ENCODE results near the gene PKP3. TPM values are rescaled to one million over a fixed set of nuclear protein-coding genes. Genes with fewer than 3 reads are reported as not detected.

PKP3 gene
- polyA plus RNA-seq, 1 donor, result 71.6 TPM

DNA sequence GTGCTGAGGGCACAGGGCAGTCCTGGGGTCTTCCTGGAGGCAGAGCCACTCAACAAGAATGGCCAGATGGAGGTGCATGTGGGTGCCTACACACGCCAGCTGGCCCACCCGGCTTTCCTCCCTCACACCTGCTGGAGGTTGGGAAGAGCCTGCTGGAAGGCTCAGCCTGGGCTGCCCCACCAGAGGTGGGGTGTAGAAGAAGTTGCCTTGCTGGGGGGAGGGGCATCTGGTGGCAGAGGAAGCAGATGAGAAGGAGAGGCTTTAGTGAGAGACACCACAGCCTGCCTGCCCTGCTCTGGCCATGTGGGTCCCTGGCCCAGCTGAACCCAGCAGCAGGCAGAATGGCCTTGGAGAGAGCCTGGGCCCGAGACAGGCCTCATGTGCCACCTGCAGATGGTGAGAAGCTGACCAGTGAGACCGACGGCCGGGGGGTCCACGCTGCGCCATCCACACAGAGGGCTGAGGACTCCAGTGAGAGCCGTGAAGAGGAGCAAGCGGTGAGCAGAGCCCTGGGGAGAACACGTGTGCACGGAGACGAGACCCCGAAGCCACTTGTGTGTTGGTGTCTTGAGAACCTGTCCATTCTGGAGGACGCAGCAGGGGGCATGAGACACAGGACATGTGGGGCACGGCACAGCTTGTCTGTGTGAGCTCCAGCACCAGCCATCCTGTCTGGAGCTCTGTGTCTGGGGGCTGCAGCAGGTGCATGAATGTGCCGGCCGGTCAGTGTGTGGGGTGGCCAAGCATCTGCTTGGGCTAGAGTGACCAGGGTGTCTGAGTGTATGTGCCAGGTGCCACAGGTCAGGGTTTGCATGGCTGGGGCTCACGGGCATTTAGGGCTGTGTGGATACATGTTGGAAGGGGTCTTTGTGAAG is 22.1 kb upstream of the PKP3 start:
- Histone ChIP-seq H3K27me3 (ENCODE audit: control insufficient read depth, insufficient read depth, low read length) (peaks cover 28% of the 10 kb centered on the region), H3K36me3 (ENCODE audit: control insufficient read depth, insufficient read depth, low read length) (no peaks in the 10 kb centered on the region), H3K4me3 (ENCODE audit: low read length) (no peak overlapping the region), H3K27ac (ENCODE audit: low read length) (no peak overlapping the region), H3K9me3 (ENCODE audit: control insufficient read depth, low read depth, low read length) (peaks cover 13% of the 10 kb centered on the region), H3K4me1 (ENCODE audit: control insufficient read depth, insufficient read depth, low read length) (peaks cover 7% of the 10 kb centered on the region)
- no CpG with 5 or more reads among the region's 19 CpGs for WGBS (ENCODE audit: insufficient coverage, low lambda C conversion rate)
- no peak for DNase-seq

DNA sequence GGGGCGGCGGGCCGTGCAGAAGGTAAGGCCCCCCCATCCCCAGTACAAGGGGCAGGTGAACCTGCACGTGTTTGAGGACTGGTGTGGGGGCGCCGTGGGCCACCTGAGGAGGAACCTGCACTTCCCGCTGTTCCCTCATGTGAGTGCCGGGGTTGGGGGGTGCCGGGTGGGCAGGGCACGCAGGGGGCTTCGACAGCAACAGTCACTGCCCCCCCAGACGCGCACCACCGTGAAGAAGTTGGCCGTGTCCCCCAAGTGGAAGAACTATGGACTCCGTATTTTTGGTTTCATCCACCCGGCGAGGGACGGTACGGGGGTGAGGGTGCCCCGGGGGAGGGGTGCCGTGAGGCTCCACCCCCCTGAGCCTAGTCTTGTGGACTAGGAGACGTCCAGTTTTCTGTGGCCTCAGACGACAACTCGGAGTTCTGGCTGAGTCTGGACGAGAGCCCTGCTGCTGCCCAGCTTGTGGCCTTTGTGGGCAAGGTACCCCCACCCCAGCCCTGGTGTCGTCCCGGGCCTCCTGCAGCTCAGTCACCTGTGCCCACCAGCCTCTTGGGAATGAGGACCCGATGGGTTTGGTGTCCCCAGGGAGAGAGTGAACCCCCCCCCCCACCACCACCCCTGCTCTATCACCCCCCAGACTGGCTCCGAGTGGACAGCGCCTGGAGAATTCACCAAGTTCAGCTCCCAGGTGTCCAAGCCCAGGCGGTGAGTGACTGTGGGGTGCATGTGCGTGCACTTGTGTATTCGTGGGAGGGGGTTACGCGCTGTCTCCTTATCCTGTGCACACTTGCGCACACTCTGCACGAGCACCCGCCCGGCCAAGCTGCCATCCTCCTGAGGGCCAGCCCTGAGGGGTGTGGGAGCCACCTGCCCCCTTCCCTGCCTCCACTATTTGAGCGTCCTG is 20.9 kb upstream of the PKP3 start:
- no peak for DNase-seq
- peaks cover 19% of the 10 kb centered on the region for H3K27me3 ChIP-seq (ENCODE audit: control insufficient read depth, insufficient read depth, low read length)
- H3K9me3 ChIP-seq (ENCODE audit: control insufficient read depth, low read depth, low read length), result peaks cover 13% of the 10 kb centered on the region
- H3K27ac ChIP-seq (ENCODE audit: low read length), result no peak overlapping the region
- no peaks in the 10 kb centered on the region for H3K36me3 ChIP-seq (ENCODE audit: control insufficient read depth, insufficient read depth, low read length)
- H3K4me3 ChIP-seq (ENCODE audit: low read length), result no peak overlapping the region
- peaks cover 7% of the 10 kb centered on the region for H3K4me1 ChIP-seq (ENCODE audit: control insufficient read depth, insufficient read depth, low read length)
- WGBS (ENCODE audit: insufficient coverage, low lambda C conversion rate), result no CpG with 5 or more reads among the region's 41 CpGs

DNA sequence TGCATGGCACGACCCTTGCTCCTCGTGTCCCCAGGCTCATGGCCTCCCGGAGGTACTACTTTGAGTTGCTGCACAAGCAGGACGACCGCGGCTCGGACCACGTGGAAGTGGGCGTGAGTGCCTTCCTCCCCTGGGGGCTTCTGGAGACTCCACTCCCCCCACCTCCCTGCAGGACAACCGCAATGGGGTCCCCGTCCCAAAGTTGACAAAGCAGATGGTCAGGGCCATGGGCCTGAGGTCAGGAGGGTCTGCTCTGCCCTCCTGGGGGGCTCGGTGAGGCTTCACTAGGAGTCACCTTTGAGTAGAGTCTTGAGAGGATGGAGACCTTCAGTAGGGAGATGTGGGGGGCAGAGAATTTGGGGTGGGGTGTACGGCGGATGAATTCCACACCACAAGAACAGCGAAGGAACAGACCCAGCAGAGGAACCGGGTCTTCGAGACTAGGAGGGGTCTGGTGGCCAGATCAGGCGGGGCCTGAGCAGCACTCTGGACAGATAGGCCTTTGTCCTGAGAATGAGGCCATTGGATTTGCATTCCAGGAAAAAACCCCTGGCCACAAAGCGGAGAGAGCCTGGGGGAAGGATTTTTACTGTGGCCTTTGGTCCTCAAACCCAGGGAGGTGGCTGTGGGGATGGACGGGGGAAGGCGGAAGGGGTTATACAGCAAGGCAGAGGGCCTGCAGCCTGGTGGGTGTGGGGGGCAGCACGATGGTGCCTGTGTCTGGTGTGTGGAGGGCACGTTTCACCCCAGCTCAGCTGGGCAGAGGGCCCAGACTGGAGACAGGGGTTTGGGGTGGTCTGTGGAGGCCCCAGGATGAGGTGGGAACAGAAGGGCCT is 20.1 kb upstream of the PKP3 start:
- Histone ChIP-seq H3K27ac (ENCODE audit: low read length) (no peak overlapping the region), H3K27me3 (ENCODE audit: control insufficient read depth, insufficient read depth, low read length) (peaks cover 12% of the 10 kb centered on the region), H3K9me3 (ENCODE audit: control insufficient read depth, low read depth, low read length) (peaks cover 10% of the 10 kb centered on the region), H3K4me1 (ENCODE audit: control insufficient read depth, insufficient read depth, low read length) (no peaks in the 10 kb centered on the region), H3K36me3 (ENCODE audit: control insufficient read depth, insufficient read depth, low read length) (no peaks in the 10 kb centered on the region), H3K4me3 (ENCODE audit: low read length) (no peak overlapping the region)
- no peak for DNase-seq
- no CpG with 5 or more reads among the region's 23 CpGs for WGBS (ENCODE audit: insufficient coverage, low lambda C conversion rate)

GRCh38 chr11:375065-376025 is 18.7 kb upstream of the PKP3 start:
- H3K4me1 ChIP-seq (ENCODE audit: control insufficient read depth, insufficient read depth, low read length), result no peaks in the 10 kb centered on the region
- H3K27ac ChIP-seq (ENCODE audit: low read length), result no peak overlapping the region
- no peaks in the 10 kb centered on the region for H3K36me3 ChIP-seq (ENCODE audit: control insufficient read depth, insufficient read depth, low read length)
- peaks cover 7% of the 10 kb centered on the region for H3K27me3 ChIP-seq (ENCODE audit: control insufficient read depth, insufficient read depth, low read length)
- peaks cover 24% of the 10 kb centered on the region for H3K9me3 ChIP-seq (ENCODE audit: control insufficient read depth, low read depth, low read length)
- H3K4me3 ChIP-seq (ENCODE audit: low read length), result no peak overlapping the region
- DNase-seq, result no peak
- WGBS (ENCODE audit: insufficient coverage, low lambda C conversion rate), result no CpG with 5 or more reads among the region's 41 CpGs

GRCh38 chr11:376531-377173 is 17.4 kb upstream of the PKP3 start:
- H3K27ac ChIP-seq (ENCODE audit: low read length), result no peak overlapping the region
- H3K4me3 ChIP-seq (ENCODE audit: low read length), result no peak overlapping the region
- no peaks in the 10 kb centered on the region for H3K4me1 ChIP-seq (ENCODE audit: control insufficient read depth, insufficient read depth, low read length)
- H3K9me3 ChIP-seq (ENCODE audit: control insufficient read depth, low read depth, low read length), result peaks cover 27% of the 10 kb centered on the region
- DNase-seq, result no peak
- no CpG with 5 or more reads among the region's 70 CpGs for WGBS (ENCODE audit: insufficient coverage, low lambda C conversion rate)
- no peaks in the 10 kb centered on the region for H3K27me3 ChIP-seq (ENCODE audit: control insufficient read depth, insufficient read depth, low read length)
- no peaks in the 10 kb centered on the region for H3K36me3 ChIP-seq (ENCODE audit: control insufficient read depth, insufficient read depth, low read length)

DNA sequence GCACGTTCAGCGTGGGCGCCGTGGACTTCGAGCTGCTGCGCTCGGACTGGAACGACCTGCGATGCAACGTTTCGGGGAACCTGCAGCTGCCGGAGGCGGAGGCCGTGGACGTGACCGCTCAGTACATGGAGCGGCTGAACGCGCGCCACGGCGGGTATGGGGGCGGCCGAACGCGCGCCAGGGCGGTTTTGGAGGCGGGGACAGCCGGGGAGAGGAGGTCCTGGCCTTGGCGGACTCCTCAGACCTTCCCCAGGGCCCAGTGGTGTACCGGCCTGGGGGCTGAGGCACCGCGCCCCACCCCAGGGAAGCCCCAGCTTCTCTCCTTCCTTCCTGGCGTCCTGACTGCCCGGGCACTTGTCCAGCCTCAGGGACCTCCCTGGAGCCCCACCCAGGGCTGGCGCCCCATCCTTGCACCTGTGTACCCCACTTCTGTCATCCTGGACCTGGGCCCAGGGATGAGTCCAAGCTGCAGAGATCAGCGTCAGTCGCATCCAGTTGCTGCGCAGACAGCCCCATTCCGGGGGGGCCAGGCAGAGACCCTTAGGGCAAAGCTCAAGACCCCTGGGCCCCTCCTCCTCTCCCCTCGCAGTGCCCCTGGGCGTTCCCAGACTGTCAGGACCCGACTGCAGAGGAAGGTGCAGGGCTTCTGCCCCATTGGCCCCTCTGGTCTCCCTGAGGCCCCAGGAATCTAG is 16.7 kb upstream of the PKP3 start:
- no CpG with 5 or more reads among the region's 44 CpGs for WGBS (ENCODE audit: insufficient coverage, low lambda C conversion rate)
- Histone ChIP-seq H3K4me1 (ENCODE audit: control insufficient read depth, insufficient read depth, low read length) (no peaks in the 10 kb centered on the region), H3K27ac (ENCODE audit: low read length) (no peak overlapping the region), H3K27me3 (ENCODE audit: control insufficient read depth, insufficient read depth, low read length) (no peaks in the 10 kb centered on the region), H3K4me3 (ENCODE audit: low read length) (no peak overlapping the region), H3K9me3 (ENCODE audit: control insufficient read depth, low read depth, low read length) (peaks cover 27% of the 10 kb centered on the region), H3K36me3 (ENCODE audit: control insufficient read depth, insufficient read depth, low read length) (no peaks in the 10 kb centered on the region)
- DNase-seq, result no peak

DNA sequence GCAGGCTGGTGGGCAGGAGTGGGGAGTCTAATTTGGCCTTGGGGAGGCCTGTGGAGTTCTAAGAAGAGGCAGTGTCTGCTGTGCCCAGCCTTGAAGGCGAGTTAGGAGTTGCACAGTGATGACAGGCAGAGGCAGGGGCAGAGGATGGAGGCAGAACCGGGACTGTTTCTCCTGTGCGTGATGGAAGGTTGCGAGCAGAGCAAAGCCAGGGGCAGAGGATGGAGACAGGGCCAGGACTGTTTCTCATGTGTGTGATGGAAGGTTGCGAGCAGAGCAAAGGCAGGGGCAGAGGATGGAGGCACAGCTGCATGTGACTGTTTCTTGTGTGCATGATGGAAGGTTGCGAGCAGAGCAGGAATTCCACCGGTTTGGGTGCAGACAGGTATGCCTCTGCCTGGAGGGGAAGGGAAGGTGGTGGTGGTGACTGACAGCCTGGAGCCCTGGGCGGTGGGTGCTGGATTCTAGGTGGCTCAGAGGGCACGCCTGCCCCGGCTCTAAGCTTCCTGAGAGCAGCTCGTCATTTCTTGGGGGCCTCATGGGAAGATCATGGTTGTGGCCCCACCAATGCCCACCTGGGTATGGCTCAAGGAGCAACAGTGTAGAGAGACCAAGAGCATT is 16.0 kb upstream of the PKP3 start:
- H3K27ac ChIP-seq (ENCODE audit: low read length), result no peak overlapping the region
- H3K27me3 ChIP-seq (ENCODE audit: control insufficient read depth, insufficient read depth, low read length), result no peaks in the 10 kb centered on the region
- no peak for DNase-seq
- no peaks in the 10 kb centered on the region for H3K4me1 ChIP-seq (ENCODE audit: control insufficient read depth, insufficient read depth, low read length)
- WGBS (ENCODE audit: insufficient coverage, low lambda C conversion rate), result no CpG with 5 or more reads among the region's 11 CpGs
- H3K4me3 ChIP-seq (ENCODE audit: low read length), result no peak overlapping the region
- no peaks in the 10 kb centered on the region for H3K36me3 ChIP-seq (ENCODE audit: control insufficient read depth, insufficient read depth, low read length)
- peaks cover 27% of the 10 kb centered on the region for H3K9me3 ChIP-seq (ENCODE audit: control insufficient read depth, low read depth, low read length)

DNA sequence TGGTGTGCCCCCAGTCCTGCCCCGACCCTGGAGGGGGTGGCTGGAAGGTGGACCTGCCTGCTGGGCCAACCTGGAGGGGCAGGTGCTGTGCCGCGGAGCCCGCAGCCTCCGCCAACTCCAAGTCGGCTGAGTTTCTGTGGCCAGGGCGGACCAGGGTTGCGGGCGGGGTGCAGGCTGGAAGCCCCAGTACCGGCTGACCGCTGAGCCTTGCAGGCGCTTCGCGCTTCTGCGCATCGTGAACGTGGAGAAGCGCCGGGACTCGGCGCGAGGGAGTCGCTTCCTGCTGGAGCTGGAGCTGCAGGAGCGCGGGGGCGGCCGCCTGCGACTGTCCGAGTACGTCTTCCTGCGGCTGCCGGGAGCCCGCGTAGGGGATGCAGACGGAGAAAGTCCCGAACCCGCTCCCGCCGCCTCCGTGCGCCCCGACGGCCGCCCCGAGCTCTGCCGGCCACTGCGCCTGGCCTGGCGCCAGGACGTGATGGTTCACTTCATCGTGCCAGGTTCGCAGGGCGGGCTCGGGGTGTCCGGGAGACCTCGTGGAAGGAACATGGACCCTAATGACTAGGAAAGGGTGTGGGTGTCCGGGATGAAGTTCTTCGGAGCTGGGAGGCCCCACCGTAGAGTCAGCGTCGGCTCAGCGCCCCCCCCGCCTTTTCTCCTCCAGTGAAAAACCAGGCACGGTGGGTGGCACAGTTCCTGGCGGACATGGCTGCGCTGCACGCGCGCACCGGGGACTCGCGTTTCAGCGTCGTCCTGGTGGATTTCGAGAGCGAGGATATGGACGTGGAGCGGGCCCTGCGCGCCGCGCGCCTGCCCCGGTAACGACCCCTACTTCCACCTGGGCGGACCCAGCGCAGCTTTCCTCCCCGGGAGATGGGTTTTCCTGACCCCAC is 14.6 kb upstream of the PKP3 start:
- no peak for DNase-seq
- Histone ChIP-seq H3K4me1 (ENCODE audit: control insufficient read depth, insufficient read depth, low read length) (no peaks in the 10 kb centered on the region), H3K36me3 (ENCODE audit: control insufficient read depth, insufficient read depth, low read length) (no peaks in the 10 kb centered on the region), H3K27ac (ENCODE audit: low read length) (no peak overlapping the region), H3K4me3 (ENCODE audit: low read length) (no peak overlapping the region), H3K9me3 (ENCODE audit: control insufficient read depth, low read depth, low read length) (peaks cover 27% of the 10 kb centered on the region), H3K27me3 (ENCODE audit: control insufficient read depth, insufficient read depth, low read length) (no peaks in the 10 kb centered on the region)
- no CpG with 5 or more reads among the region's 87 CpGs for WGBS (ENCODE audit: insufficient coverage, low lambda C conversion rate)
